HEK293 (cell line): ENCODE results near the gene TP53I3.

ENCODE experiments used
- CTCF ChIA-PET: fragments of 350-600 bp; formaldehyde crosslinking; extraction: SDS; loops from one replicate; lab custom pipeline; 2021; ENCODE audit warnings: antibody characterized with exemption; lab: Yijun Ruan, JAX
- POLR2A ChIA-PET: fragments of 300-600 bp; formaldehyde crosslinking; extraction: SDS; loops from one replicate; lab custom pipeline; 2020; ENCODE audit warnings: antibody characterized with exemption, inconsistent platforms; lab: Yijun Ruan, JAX
- H3K27ac ChIP-seq: fragments of 200-500 bp; sonication (Bioruptor generic); 2 replicates; pipeline ENCODE4 v1.5.1; 2014; ENCODE audit warnings: low read depth, low read length, control low read depth, inconsistent platforms; ENCODE audit errors: extremely low read depth
- H3K36me3 ChIP-seq, 2 experiments: fragments of 200-500 bp in 1 of 2; sonication (Bioruptor generic) in 1 of 2; 1 replicate in 1 of 2; 2 replicates in 1 of 2; pipeline ENCODE4 v1.5.1; 2014 to 2017; ENCODE audit warnings: inconsistent platforms in 2 of 2, low read length in 2 of 2; ENCODE audit not compliant: control insufficient read depth in 2 of 2, insufficient read depth in 1 of 2
- H3K4me1 ChIP-seq: fragments of 200-500 bp; sonication (Bioruptor generic); 2 replicates; pipeline ENCODE4 v1.5.1; 2014; ENCODE audit warnings: mild to moderate bottlenecking, low read length, inconsistent platforms; ENCODE audit not compliant: control insufficient read depth, insufficient read depth
- H3K4me3 ChIP-seq: 2 replicates; pipeline ENCODE4 v1.5.1; 2011; ENCODE audit warnings: low read depth, mild to moderate bottlenecking, control low read depth, low read length, moderate library complexity
- H3K9me3 ChIP-seq: fragments of 200-500 bp; sonication (Bioruptor generic); 2 replicates; pipeline ENCODE4 v1.5.1; 2014; ENCODE audit warnings: low read depth, low read length, inconsistent platforms; ENCODE audit not compliant: control insufficient read depth, insufficient read depth
- BCL11A ChIP-seq: fragments of 450-650 bp; formaldehyde crosslinking; IDR thresholded peaks from 2 replicates; pipeline ENCODE4 v1.5.1; 2016; ENCODE audit warnings: low read depth, missing biosample characterization, missing genetic modification characterization
- FEZF1 ChIP-seq: fragments of 450-650 bp; formaldehyde crosslinking; IDR thresholded peaks from 2 replicates; pipeline ENCODE4 v1.5.1; 2016; ENCODE audit warnings: missing biosample characterization, missing genetic modification characterization
- IKZF3 ChIP-seq: fragments of 450-650 bp; IDR thresholded peaks from 2 replicates; pipeline ENCODE4 v1.5.0; 2018; ENCODE audit warnings: missing biosample characterization, mild to moderate bottlenecking, missing genetic modification characterization, moderate library complexity
- KLF8 ChIP-seq: fragments of 450-650 bp; formaldehyde crosslinking; IDR thresholded peaks from 2 replicates; pipeline ENCODE4 v1.5.1; 2016; ENCODE audit warnings: missing biosample characterization, missing genetic modification characterization
- MZF1 ChIP-seq: fragments of 450-650 bp; formaldehyde crosslinking; IDR thresholded peaks from 2 replicates; pipeline ENCODE4 v1.5.1; 2017; ENCODE audit warnings: missing biosample characterization, missing genetic modification characterization, borderline replicate concordance
- ZBTB20 ChIP-seq: fragments of 450-650 bp; formaldehyde crosslinking; IDR thresholded peaks from 2 replicates; pipeline ENCODE4 v1.5.1; 2016; ENCODE audit warnings: missing biosample characterization, missing genetic modification characterization
- ZBTB48 ChIP-seq: fragments of 450-650 bp; formaldehyde crosslinking; IDR thresholded peaks from 2 replicates; pipeline ENCODE4 v1.5.1; 2016; ENCODE audit warnings: missing biosample characterization, missing genetic modification characterization
- ZNF16 ChIP-seq: fragments of 450-650 bp; formaldehyde crosslinking; IDR thresholded peaks from 2 replicates; pipeline ENCODE4 v1.5.1; 2016; ENCODE audit warnings: low read depth, missing biosample characterization, missing genetic modification characterization
- ZNF223 ChIP-seq: fragments of 450-650 bp; formaldehyde crosslinking; IDR thresholded peaks from 2 replicates; pipeline ENCODE4 v1.5.1; 2016; ENCODE audit warnings: missing biosample characterization, missing genetic modification characterization
- ZNF239 ChIP-seq: fragments of 450-650 bp; formaldehyde crosslinking; IDR thresholded peaks from 2 replicates; pipeline ENCODE4 v1.5.1; 2016; ENCODE audit warnings: missing biosample characterization, missing genetic modification characterization
- ZNF473 ChIP-seq: fragments of 450-650 bp; formaldehyde crosslinking; IDR thresholded peaks from 2 replicates; pipeline ENCODE4 v1.5.1; 2017; ENCODE audit warnings: missing biosample characterization, missing genetic modification characterization
- ZNF585B ChIP-seq: fragments of 450-650 bp; formaldehyde crosslinking; IDR thresholded peaks from 2 replicates; pipeline ENCODE4 v1.5.1; 2016; ENCODE audit warnings: missing biosample characterization, missing genetic modification characterization
- ZNF624 ChIP-seq: fragments of 450-650 bp; formaldehyde crosslinking; IDR thresholded peaks from 2 replicates; pipeline ENCODE4 v1.5.1; 2017; ENCODE audit warnings: missing biosample characterization, missing genetic modification characterization
- ZNF629 ChIP-seq: fragments of 450-650 bp; formaldehyde crosslinking; IDR thresholded peaks from 2 replicates; pipeline ENCODE4 v1.5.1; 2017; ENCODE audit warnings: missing biosample characterization, missing genetic modification characterization
- ZNF660 ChIP-seq: fragments of 450-650 bp; IDR thresholded peaks from 2 replicates; pipeline ENCODE4 v1.5.1; 2018; ENCODE audit warnings: missing biosample characterization, mild to moderate bottlenecking, missing genetic modification characterization
- ZNF785 ChIP-seq: fragments of 450-650 bp; formaldehyde crosslinking; IDR thresholded peaks from 2 replicates; pipeline ENCODE4 v1.5.1; 2016; ENCODE audit warnings: missing biosample characterization, missing genetic modification characterization
- ZNF843 ChIP-seq: fragments of 450-650 bp; formaldehyde crosslinking; IDR thresholded peaks from 2 replicates; pipeline ENCODE4 v1.5.1; 2016; ENCODE audit warnings: missing biosample characterization, missing genetic modification characterization
- TF ChIP-seq, protein P1 (sequence below): fragments of 450-650 bp; formaldehyde crosslinking; IDR thresholded peaks from 2 replicates; pipeline ENCODE4 v1.5.1; 2017; ENCODE audit warnings: missing biosample characterization, missing genetic modification characterization
- TF ChIP-seq, protein P2 (sequence below): fragments of 450-650 bp; formaldehyde crosslinking; IDR thresholded peaks from 2 replicates; pipeline ENCODE4 v1.5.1; 2017; ENCODE audit warnings: missing biosample characterization, missing genetic modification characterization
- TF ChIP-seq, protein P3 (sequence below): fragments of 450-650 bp; formaldehyde crosslinking; IDR thresholded peaks from 2 replicates; pipeline ENCODE4 v1.5.1; 2016; ENCODE audit warnings: missing biosample characterization, missing genetic modification characterization
- TF ChIP-seq, protein P4 (sequence below): fragments of 450-650 bp; formaldehyde crosslinking; IDR thresholded peaks from 2 replicates; pipeline ENCODE4 v1.5.1; 2016; ENCODE audit warnings: missing biosample characterization, missing genetic modification characterization
- TF ChIP-seq, protein P5 (sequence below): fragments of 450-650 bp; IDR thresholded peaks from 2 replicates; pipeline ENCODE4 v1.5.1; 2018; ENCODE audit warnings: missing biosample characterization, missing genetic modification characterization
- TF ChIP-seq, protein P6 (sequence below): fragments of 450-650 bp; formaldehyde crosslinking; IDR thresholded peaks from 2 replicates; pipeline ENCODE4 v1.5.1; 2016; ENCODE audit warnings: missing biosample characterization, missing genetic modification characterization

Gene TP53I3

DNA sequence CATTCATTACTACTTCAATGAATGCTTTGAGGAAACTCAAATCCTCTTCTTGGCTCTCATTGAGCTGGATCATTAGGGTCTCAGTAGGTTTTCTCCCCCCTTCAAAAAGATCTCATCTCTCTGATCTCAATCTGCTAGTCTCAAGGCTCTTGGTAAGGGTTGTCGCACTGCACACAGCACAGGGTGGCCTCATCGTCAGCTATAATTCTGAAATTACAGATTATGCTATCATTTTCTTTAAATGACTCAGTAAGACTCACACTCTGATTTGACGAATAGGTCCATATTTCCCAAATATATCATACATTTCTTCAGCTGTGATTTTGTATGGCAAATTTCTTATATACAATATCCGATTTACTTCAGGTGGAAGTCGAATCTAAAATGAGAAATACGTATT is 10.8 kb downstream of the TP53I3 start:
- TF ChIP-seq, protein P1, sequence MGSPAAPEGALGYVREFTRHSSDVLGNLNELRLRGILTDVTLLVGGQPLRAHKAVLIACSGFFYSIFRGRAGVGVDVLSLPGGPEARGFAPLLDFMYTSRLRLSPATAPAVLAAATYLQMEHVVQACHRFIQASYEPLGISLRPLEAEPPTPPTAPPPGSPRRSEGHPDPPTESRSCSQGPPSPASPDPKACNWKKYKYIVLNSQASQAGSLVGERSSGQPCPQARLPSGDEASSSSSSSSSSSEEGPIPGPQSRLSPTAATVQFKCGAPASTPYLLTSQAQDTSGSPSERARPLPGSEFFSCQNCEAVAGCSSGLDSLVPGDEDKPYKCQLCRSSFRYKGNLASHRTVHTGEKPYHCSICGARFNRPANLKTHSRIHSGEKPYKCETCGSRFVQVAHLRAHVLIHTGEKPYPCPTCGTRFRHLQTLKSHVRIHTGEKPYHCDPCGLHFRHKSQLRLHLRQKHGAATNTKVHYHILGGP (tag by site-specific recombination), result no peak
- TF ChIP-seq, protein P2, sequence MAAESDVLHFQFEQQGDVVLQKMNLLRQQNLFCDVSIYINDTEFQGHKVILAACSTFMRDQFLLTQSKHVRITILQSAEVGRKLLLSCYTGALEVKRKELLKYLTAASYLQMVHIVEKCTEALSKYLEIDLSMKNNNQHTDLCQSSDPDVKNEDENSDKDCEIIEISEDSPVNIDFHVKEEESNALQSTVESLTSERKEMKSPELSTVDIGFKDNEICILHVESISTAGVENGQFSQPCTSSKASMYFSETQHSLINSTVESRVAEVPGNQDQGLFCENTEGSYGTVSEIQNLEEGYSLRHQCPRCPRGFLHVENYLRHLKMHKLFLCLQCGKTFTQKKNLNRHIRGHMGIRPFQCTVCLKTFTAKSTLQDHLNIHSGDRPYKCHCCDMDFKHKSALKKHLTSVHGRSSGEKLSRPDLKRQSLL (tag by site-specific recombination), result no peak
- TF ChIP-seq BCL11A (no peak), MZF1 (tag by site-specific recombination) (no peak), ZNF473 (tag by site-specific recombination) (no peak)
- TF ChIP-seq, protein P3, sequence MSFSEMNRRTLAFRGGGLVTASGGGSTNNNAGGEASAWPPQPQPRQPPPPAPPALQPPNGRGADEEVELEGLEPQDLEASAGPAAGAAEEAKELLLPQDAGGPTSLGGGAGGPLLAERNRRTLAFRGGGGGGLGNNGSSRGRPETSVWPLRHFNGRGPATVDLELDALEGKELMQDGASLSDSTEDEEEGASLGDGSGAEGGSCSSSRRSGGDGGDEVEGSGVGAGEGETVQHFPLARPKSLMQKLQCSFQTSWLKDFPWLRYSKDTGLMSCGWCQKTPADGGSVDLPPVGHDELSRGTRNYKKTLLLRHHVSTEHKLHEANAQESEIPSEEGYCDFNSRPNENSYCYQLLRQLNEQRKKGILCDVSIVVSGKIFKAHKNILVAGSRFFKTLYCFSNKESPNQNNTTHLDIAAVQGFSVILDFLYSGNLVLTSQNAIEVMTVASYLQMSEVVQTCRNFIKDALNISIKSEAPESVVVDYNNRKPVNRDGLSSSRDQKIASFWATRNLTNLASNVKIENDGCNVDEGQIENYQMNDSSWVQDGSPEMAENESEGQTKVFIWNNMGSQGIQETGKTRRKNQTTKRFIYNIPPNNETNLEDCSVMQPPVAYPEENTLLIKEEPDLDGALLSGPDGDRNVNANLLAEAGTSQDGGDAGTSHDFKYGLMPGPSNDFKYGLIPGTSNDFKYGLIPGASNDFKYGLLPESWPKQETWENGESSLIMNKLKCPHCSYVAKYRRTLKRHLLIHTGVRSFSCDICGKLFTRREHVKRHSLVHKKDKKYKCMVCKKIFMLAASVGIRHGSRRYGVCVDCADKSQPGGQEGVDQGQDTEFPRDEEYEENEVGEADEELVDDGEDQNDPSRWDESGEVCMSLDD (tag by site-specific recombination), result no peak
- no peaks in the 10 kb centered on the region for H3K9me3 ChIP-seq
- peaks cover 18 to 50% of the 10 kb centered on the region in 2 experiments for H3K36me3 ChIP-seq
- CTCF ChIA-PET, result interaction anchor here (1.1 kb wide), 1 partner anchor 146 kb away, joined by 3 read pairs; no protein-coding TSS in a partner anchor
- H3K4me1 ChIP-seq, result peaks cover 7% of the 10 kb centered on the region; the same call in 1 of the 2 replicates
- H3K4me3 ChIP-seq, result no peak overlapping the region
- no peak overlapping the region for H3K27ac ChIP-seq
- POLR2A ChIA-PET, result no interaction called here

DNA sequence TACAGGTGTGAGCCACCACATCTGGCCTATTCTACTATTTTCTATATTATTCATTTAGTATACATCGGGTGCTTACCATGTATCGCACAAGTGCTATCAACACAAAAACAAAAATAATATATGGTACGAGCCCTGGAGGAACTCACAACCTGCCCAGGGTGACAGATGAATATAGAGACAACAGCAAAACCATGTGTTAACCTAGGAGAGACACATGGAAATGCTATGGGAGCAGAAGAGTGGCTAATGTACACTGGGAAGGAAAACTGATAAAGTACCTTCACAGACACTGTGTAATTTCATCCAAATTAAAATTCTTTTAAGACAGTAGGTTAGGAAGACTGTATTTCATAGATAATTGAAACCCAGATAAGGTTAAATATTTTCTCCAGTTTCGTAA is 12.4 kb downstream of the TP53I3 start:
- Histone ChIP-seq H3K9me3 (no peaks in the 10 kb centered on the region), H3K4me3 (no peak overlapping the region), H3K4me1 (peaks cover 4% of the 10 kb centered on the region; the same call in 1 of the 2 replicates), H3K27ac (no peak overlapping the region), H3K36me3 (peaks cover 27 to 62% of the 10 kb centered on the region in 2 experiments)
- TF ChIP-seq ZNF785 (tag by site-specific recombination), result no peak
- TF ChIP-seq ZNF223 (tag by site-specific recombination), result no peak
- CTCF ChIA-PET, result no interaction called here
- POLR2A ChIA-PET, result interaction anchor here (0.7 kb wide), 1 partner anchor 19 kb away, joined by 3 read pairs; no protein-coding TSS in a partner anchor

DNA sequence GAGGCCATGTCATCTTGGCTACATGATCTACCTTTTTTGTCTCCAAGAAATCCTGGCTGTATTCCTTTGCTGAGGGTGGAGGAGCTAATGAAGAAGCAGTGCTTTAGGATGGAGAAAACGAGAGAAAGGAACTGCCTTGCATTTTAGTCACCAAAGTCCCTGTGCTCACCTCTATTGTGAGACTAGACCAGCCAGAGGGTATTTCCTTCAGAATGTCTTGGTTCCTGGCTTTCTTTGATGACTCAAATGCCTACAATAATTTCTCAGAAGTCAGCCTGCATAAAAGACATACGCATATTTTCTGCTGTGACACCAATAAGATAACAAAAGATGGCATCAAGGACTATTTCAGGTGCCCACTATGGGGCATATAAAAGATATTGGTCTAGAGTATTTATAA is 19.3 kb downstream of the TP53I3 start:
- Histone ChIP-seq H3K4me3 (no peak overlapping the region), H3K4me1 (no peaks in the 10 kb centered on the region), H3K36me3 (peaks cover 16 to 77% of the 10 kb centered on the region in 2 experiments), H3K27ac (no peak overlapping the region), H3K9me3 (no peaks in the 10 kb centered on the region)
- ChIA-PET CTCF (interaction anchor here (1.3 kb wide), 1 partner anchor 19 kb away, joined by 7 read pairs; the partner anchor contains the start of gene TP53I3), POLR2A (interaction anchor here (2.2 kb wide), 1 partner anchor 11 kb away, joined by 5 read pairs; the partner anchor contains the start of gene SF3B6)
- TF ChIP-seq, protein P4, sequence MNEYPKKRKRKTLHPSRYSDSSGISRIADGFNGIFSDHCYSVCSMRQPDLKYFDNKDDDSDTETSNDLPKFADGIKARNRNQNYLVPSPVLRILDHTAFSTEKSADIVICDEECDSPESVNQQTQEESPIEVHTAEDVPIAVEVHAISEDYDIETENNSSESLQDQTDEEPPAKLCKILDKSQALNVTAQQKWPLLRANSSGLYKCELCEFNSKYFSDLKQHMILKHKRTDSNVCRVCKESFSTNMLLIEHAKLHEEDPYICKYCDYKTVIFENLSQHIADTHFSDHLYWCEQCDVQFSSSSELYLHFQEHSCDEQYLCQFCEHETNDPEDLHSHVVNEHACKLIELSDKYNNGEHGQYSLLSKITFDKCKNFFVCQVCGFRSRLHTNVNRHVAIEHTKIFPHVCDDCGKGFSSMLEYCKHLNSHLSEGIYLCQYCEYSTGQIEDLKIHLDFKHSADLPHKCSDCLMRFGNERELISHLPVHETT (tag by site-specific recombination), result no peak
- no peak for TF ChIP-seq ZNF843 (tag by site-specific recombination)
- no peak for TF ChIP-seq ZNF624 (tag by site-specific recombination)
- no peak for TF ChIP-seq FEZF1 (tag by site-specific recombination)
- no peak for TF ChIP-seq ZNF16 (tag by site-specific recombination)
- TF ChIP-seq IKZF3 (tag by site-specific recombination), result no peak
- TF ChIP-seq ZNF585B (tag by site-specific recombination), result no peak
- no peak for TF ChIP-seq KLF8
- TF ChIP-seq, protein P5, sequence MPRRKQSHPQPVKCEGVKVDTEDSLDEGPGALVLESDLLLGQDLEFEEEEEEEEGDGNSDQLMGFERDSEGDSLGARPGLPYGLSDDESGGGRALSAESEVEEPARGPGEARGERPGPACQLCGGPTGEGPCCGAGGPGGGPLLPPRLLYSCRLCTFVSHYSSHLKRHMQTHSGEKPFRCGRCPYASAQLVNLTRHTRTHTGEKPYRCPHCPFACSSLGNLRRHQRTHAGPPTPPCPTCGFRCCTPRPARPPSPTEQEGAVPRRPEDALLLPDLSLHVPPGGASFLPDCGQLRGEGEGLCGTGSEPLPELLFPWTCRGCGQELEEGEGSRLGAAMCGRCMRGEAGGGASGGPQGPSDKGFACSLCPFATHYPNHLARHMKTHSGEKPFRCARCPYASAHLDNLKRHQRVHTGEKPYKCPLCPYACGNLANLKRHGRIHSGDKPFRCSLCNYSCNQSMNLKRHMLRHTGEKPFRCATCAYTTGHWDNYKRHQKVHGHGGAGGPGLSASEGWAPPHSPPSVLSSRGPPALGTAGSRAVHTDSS (tag by site-specific recombination), result no peak
- no peak for TF ChIP-seq ZBTB48
- TF ChIP-seq, protein P6, sequence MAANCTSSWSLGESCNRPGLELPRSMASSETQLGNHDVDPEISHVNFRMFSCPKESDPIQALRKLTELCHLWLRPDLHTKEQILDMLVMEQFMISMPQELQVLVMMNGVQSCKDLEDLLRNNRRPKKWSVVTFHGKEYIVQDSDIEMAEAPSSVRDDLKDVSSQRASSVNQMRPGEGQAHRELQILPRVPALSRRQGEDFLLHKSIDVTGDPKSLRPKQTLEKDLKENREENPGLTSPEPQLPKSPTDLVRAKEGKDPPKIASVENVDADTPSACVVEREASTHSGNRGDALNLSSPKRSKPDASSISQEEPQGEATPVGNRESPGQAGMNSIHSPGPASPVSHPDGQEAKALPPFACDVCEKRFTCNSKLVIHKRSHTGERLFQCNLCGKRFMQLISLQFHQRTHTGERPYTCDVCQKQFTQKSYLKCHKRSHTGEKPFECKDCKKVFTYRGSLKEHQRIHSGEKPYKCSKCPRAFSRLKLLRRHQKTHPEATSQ (tag by site-specific recombination), result no peak
- TF ChIP-seq ZNF629, result no peak
- TF ChIP-seq ZNF239 (tag by site-specific recombination), result no peak
- TF ChIP-seq ZNF660 (tag by site-specific recombination), result no peak
- no peak for TF ChIP-seq ZBTB20
